NOMO-1 (cell line): ENCODE measurements around the gene ORM2.

Experiments
- DNase-seq, 2 experiments: peaks; one replicate each; lab custom pipeline; 2025; ENCODE audit not compliant: unreplicated experiment in 2 of 2; lab: John Stamatoyannopoulos, UW

ORM2 gene

GRCh38 chr9:114291886-114292590 is 37.6 kb upstream of the ORM2 start:
- DNase-seq = no peak

GRCh38 chr9:114294664-114295063 is 35.0 kb upstream of the ORM2 start:
- no peak for DNase-seq

- no peak for DNase-seq
These were observed 33.3 kb upstream of the ORM2 start for GRCh38 chr9:114296338-114296737.

GRCh38 chr9:114299286-114300152 is 30.1 kb upstream of the ORM2 start:
- DNase-seq = no peak

- DNase-seq = no peak
These were observed 29.4 kb upstream of the ORM2 start for GRCh38 chr9:114300153-114300845.

- DNase-seq = no peak
These were observed 28.5 kb upstream of the ORM2 start for GRCh38 chr9:114300846-114301797.

- no peak for DNase-seq
These were observed 27.7 kb upstream of the ORM2 start for GRCh38 chr9:114301798-114302565.

- DNase-seq = no peak
These were observed 26.9 kb upstream of the ORM2 start for GRCh38 chr9:114302727-114303126.

GRCh38 chr9:114303571-114303970 is 26.1 kb upstream of the ORM2 start:
- DNase-seq = no peak

GRCh38 chr9:114303977-114304376 is 25.7 kb upstream of the ORM2 start:
- DNase-seq = no peak

- no peak for DNase-seq
These were observed 25.1 kb upstream of the ORM2 start for GRCh38 chr9:114304416-114305188.

- DNase-seq = no peak
These were observed 21.8 kb upstream of the ORM2 start for GRCh38 chr9:114307899-114308267.

GRCh38 chr9:114308361-114308950 is 21.2 kb upstream of the ORM2 start:
- no peak for DNase-seq

GRCh38 chr9:114309096-114309495 is 20.6 kb upstream of the ORM2 start:
- DNase-seq = no peak

- DNase-seq = no peak
These were observed 18.9 kb upstream of the ORM2 start for GRCh38 chr9:114310471-114311450.

- no peak for DNase-seq
These were observed 17.8 kb upstream of the ORM2 start for GRCh38 chr9:114311571-114312512.
